IPS-NIHi7 (cell line): ENCODE data around the gene BCAP29.
A peak's percentile ranks its signal among the peaks of the same experiment; 100 is the strongest.
"Not testable (repeated sequence)": the region's sequence is repeated elsewhere in the genome, so short reads cannot be mapped to it uniquely, and the experiment has no call there.

Source experiments
- DNase-seq: peaks from one replicate; pipeline ENCODE4 v3.0.0; 2012; ENCODE audit warnings: mixed read lengths; ENCODE audit errors: extremely low spot score

Gene BCAP29, protein sequence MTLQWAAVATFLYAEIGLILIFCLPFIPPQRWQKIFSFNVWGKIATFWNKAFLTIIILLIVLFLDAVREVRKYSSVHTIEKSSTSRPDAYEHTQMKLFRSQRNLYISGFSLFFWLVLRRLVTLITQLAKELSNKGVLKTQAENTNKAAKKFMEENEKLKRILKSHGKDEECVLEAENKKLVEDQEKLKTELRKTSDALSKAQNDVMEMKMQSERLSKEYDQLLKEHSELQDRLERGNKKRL

DNA sequence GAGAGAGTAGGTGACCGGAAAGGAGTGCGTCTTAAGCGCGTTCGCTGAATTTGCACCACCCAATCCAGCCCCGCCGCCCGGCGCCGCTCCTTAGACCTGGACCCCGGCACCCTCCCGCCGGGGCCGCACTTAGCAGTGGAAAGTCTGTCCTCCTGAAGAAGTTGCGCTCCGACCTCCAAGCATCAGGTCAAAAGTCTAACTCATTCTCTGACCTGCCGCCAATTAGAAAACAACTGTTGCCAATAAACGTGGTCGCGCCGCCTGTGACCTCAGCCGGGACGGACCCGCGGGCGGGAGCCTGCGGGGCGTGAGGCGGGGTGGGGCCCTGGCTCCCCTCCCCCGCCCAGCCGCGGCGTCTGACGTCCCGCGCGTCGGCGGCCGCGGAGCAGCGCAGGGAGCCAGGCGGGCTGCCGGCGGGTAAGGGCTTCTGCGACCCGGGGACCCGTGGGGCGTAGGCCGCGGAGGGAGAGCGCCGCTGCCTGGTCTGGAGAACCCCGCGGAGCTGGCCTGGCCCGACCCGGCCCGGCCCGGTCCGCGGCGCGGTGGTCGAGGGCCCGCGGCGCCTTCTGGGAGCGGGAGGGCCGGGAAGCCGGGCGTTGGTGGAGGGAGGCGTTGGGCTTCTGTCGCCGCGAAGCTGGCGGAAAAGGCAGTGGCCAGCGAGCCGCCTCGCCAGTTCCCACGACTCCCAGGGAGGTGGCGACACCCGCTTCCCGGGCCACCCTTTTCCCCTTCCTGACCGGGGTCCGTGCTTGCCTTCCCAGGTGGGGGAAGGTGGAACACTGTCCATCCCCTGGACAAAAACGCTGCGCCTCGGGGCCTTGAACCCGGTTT, at the start of gene BCAP29:
BCAP29 (plus strand) TSS at position 362 of the 831 bp plus-strand sequence. CDS start 527 bp downstream, outside the sequence.
- DNase-seq = peak; percentile 83

- DNase-seq = no peak
These were observed 49.3 kb upstream of the BCAP29 start for GRCh38 chr7:107530751-107531150.

- no peak for DNase-seq
These were observed 45.9 kb upstream of the BCAP29 start for GRCh38 chr7:107534139-107534538.

- DNase-seq = not testable (repeated sequence)
These were observed 42.8 kb upstream of the BCAP29 start for GRCh38 chr7:107537228-107537627.

DNA sequence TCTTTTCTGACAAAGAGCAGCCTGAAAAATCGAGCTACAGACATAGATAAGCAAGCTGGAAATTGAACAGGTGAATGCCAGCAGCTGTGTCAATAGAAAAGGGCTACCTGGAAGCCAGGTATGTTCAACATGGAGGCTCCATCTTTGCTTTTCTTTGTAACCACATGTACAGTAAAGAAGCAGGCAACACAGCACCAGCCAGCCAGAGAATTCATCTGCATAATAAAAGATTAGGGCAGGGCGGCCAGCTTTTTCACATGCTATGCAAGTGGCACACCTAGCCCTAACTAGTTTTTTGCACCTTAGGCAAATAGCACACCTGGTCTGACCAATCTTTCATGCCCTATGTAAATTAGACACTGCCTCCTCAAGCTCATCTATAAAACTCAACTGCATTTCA, 42.0 kb upstream of the BCAP29 start:
- no peak for DNase-seq

- DNase-seq = no peak
These were observed 36.6 kb upstream of the BCAP29 start for GRCh38 chr7:107543338-107543993.

GRCh38 chr7:107544848-107545591, 35.0 kb upstream of the BCAP29 start:
- no peak for DNase-seq

DNA sequence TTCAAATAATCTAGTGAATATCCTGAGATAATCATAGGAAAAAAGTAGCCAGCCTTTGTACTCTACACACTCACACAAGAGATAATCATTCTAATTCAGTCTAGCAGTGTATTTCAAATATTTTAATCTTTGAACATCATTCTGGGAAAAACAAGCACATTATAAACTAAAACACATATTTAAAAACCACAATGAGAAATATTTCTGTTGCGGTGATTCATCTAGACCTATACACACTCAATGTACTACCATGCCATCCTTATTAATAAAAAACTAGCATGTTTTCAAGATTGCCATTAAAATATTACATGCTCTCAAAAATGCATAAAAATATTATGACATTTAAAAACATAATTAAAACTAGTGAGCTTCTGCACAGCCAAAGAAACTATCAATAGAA, 28.1 kb upstream of the BCAP29 start:
- DNase-seq = no peak

GRCh38 chr7:107555893-107556292, 24.2 kb upstream of the BCAP29 start:
- no peak for DNase-seq

GRCh38 chr7:107559864-107560263, 20.2 kb upstream of the BCAP29 start:
- no peak for DNase-seq

DNA sequence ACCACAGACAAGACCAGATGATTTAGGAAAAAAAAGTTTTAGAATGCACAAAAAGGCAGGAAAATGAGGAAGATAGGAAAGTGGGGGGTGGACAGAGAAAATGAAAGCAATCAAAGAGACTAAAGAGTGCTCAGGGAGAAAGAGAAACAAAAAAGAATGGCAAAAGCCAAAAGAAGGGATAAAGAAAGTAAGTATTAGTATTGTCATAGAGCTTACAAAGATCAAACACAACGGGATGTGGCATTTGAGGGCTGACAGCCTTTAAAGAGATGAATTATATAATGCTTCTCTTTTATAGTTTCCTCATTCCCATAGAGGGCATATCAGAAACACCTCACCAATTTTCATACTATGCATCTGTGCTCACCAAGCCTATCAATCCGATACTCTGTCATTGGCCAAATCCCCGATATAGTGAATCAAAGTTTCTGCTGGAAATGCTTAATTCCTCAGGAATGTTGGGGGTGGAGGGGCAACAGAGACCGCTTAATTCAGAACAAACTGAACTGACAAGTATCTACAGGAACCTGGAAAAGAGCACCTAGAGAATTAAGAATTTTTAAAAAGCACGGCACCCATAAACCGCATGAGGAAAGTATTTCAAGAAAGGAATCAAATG, 19.0 kb upstream of the BCAP29 start:
- DNase-seq = no peak

GRCh38 chr7:107563081-107563774, 16.8 kb upstream of the BCAP29 start:
- peak; percentile 61 for DNase-seq

- DNase-seq = peak; percentile 90
These were observed 16.1 kb upstream of the BCAP29 start, which contains the start of the genes COG5 and DUS4L for GRCh38 chr7:107563775-107564552. COG5 (minus strand) TSS chr7:107563920; CDS start chr7:107563896, 24 bp downstream. DUS4L (plus strand) TSS chr7:107563971; CDS start chr7:107567071, 3,100 bp downstream.

- no peak for DNase-seq
These were observed 15.3 kb upstream of the BCAP29 start for GRCh38 chr7:107564553-107565298.

DNA sequence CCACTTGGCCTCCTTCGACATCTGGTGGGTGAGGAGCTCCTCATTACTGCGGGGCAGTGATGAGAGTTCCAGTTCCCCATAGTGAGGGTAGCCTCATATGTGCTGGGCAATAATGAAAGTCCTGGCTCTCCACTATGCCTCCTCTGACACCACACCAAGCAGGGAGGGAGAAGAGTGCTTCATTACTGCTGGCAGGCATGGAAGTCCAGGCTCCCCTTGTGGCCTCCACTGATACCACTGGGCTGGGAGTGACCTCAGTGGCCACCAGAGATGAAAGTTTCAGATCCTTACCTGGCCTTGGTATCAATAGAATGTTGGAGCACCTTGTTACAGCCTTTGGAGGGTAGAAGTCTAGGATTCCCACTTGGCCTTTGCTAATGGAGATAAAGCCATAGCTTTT, 9.7 kb upstream of the BCAP29 start:
- DNase-seq = no peak

- no peak for DNase-seq
These were observed 6.5 kb upstream of the BCAP29 start for GRCh38 chr7:107573537-107573936.

DNA sequence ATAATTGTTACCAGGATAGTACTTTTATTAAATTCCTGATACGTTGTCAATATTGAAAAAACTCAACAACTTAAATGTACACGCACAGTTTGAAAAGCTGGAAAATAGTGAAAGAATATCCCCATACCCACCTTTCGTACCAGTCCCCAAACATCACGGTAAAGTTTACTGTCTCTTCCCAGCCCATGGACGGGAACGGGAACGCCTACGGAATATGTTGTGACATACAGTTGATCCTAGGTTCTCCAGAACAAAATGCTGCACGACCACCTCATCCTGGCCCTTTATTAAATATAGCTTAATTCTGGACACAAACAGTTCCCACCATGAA, 527 bp upstream of the BCAP29 start:
- DNase-seq = no peak

GRCh38 chr7:107580716-107581383, 804 bp downstream of the BCAP29 start:
- no peak for DNase-seq
